ENCODE measurements around the gene VIPR2. TPM values are rescaled to one million over a fixed set of nuclear protein-coding genes. Genes with fewer than 3 reads are reported as not detected.

Gene VIPR2
- total RNA-seq, 1 experiment from 2014 or later = not detected

DNA sequence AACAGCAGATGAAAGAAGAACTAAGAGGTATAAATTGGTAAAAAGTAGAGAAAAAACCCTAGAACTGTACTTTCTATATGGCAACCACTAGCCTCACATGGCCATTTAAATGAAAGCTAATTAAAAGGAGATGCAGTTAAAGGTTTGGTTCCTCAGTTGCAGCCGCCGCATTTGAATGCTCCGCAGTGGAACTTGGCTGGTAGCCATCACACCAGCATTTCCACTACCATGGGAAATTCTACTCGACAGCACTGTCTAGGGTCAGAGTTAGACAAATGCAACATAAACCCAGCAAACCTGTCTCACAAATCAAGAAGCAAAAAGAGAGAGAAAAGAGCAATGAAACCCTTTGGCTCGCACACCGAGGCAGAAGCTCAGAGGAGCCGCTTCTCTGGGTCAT lies 29.7 kb downstream of the VIPR2 start:
- Mint-ChIP-seq H3K27ac (ENCODE audit: low read depth, unreplicated experiment) (no peak overlapping the region), H3K9me3 (ENCODE audit: unreplicated experiment) (no peaks in the 10 kb centered on the region), H3K36me3 (ENCODE audit: insufficient read depth, unreplicated experiment) (no peaks in the 10 kb centered on the region), H3K4me1 (ENCODE audit: insufficient read depth, unreplicated experiment) (no peaks in the 10 kb centered on the region), H3K27me3 (ENCODE audit: insufficient read depth, unreplicated experiment) (peaks cover 47% of the 10 kb centered on the region), H3K4me3 (ENCODE audit: unreplicated experiment) (no peak overlapping the region)
- TF ChIP-seq CTCF (IDR thresholded peaks at IDR 0.05; ENCODE audit: unreplicated experiment) = no peak
- DNase-seq (ENCODE audit: unreplicated experiment) = no peak
- intact Hi-C loops (cut with micrococcal nuclease) = no loop called here
- ChIA-PET POLR2A (interaction anchor here (0.8 kb wide), 1 partner anchor 31 kb away, joined by 3 read pairs; no protein-coding TSS in a partner anchor), CTCF (no interaction called here)
- no TSS peak for BruUV-seq (replicated peaks)

GRCh38 chr7:159114096-159114495 lies 30.6 kb downstream of the VIPR2 start:
- Mint-ChIP-seq H3K27me3 (ENCODE audit: insufficient read depth, unreplicated experiment) (peaks cover 47% of the 10 kb centered on the region), H3K9me3 (ENCODE audit: unreplicated experiment) (no peaks in the 10 kb centered on the region), H3K4me3 (ENCODE audit: unreplicated experiment) (no peak overlapping the region), H3K27ac (ENCODE audit: low read depth, unreplicated experiment) (no peak overlapping the region), H3K36me3 (ENCODE audit: insufficient read depth, unreplicated experiment) (no peaks in the 10 kb centered on the region), H3K4me1 (ENCODE audit: insufficient read depth, unreplicated experiment) (peaks cover under 1% of the 10 kb centered on the region)
- no peak for TF ChIP-seq CTCF (IDR thresholded peaks at IDR 0.05; ENCODE audit: unreplicated experiment)
- POLR2A ChIA-PET = no interaction called here
- CTCF ChIA-PET = no interaction called here
- no TSS peak for BruUV-seq (replicated peaks)
- no peak for DNase-seq (ENCODE audit: unreplicated experiment)
- intact Hi-C loops (cut with micrococcal nuclease) = no loop called here

DNA sequence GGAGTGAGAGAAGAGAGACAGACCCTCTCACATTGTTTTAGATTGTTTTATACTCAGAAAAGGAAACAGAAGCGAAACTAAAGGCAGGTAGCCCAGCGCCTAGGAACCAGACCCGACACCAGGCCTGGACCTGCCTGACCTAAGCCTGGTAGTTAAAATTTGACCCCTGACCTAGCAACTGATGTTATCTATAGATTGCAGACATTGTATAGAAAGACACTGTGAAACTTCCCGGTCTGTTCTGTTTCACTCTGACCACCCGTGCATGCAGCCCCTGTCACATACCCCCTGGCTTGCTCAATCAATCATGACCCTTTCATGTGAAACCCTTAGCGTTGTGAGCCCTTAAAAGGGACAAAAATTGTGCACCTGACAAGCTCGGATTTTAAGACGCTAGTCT lies 31.6 kb downstream of the VIPR2 start:
- no peak overlapping the region for H3K27ac Mint-ChIP-seq (ENCODE audit: low read depth, unreplicated experiment)
- POLR2A ChIA-PET = interaction anchor here (0.5 kb wide), 1 partner anchor 215 kb away, joined by 3 read pairs; no protein-coding TSS in a partner anchor

More for the DNA sequence above, 31.6 kb downstream of the VIPR2 start:
- H3K9me3 Mint-ChIP-seq (ENCODE audit: unreplicated experiment) = no peaks in the 10 kb centered on the region
- intact Hi-C loops (cut with micrococcal nuclease) = no loop called here
- H3K36me3 Mint-ChIP-seq (ENCODE audit: insufficient read depth, unreplicated experiment) = no peaks in the 10 kb centered on the region
- H3K4me3 Mint-ChIP-seq (ENCODE audit: unreplicated experiment) = no peak overlapping the region
- CTCF ChIA-PET = no interaction called here
- no TSS peak for BruUV-seq (replicated peaks)
- DNase-seq (ENCODE audit: unreplicated experiment) = no peak
- peaks cover 5% of the 10 kb centered on the region for H3K4me1 Mint-ChIP-seq (ENCODE audit: insufficient read depth, unreplicated experiment)
- TF ChIP-seq CTCF (IDR thresholded peaks at IDR 0.05; ENCODE audit: unreplicated experiment) = no peak
- H3K27me3 Mint-ChIP-seq (ENCODE audit: insufficient read depth, unreplicated experiment) = peaks cover 44% of the 10 kb centered on the region
